K562 (cell line): ENCODE data around the gene ANO9.

Experiments
- CAMTA2 ChIP-seq: fragments of 250-450 bp; sonication (Bioruptor Pico); conservative IDR thresholded peaks from 2 replicates; pipeline ENCODE4 v1.5.1; 2022
- ESRRA ChIP-seq: fragments of 450-650 bp; IDR thresholded peaks from 2 replicates; pipeline ENCODE4 v1.6.1; 2014; ENCODE audit warnings: low read depth, mild to moderate bottlenecking, moderate library complexity, borderline replicate concordance
- EZH2 ChIP-seq: IDR thresholded peaks from 2 replicates; pipeline ENCODE4 v1.6.1; 2012; ENCODE audit warnings: low read depth, mild to moderate bottlenecking, inconsistent platforms, low read length, borderline replicate concordance
- HNRNPK ChIP-seq: fragments of 200-400 bp; formaldehyde crosslinking; IDR thresholded peaks from one replicate; pipeline ENCODE4 v1.6.1; 2018; ENCODE audit warnings: mild to moderate bottlenecking, low read depth, low read length; ENCODE audit not compliant: poor library complexity, severe bottlenecking
- HNRNPL ChIP-seq: fragments of 200-400 bp; formaldehyde crosslinking; IDR thresholded peaks from 2 replicates; pipeline ENCODE4 v1.6.1; 2017; ENCODE audit warnings: low read depth, mild to moderate bottlenecking, low read length
- MTA3 ChIP-seq: fragments of 450-650 bp; formaldehyde crosslinking; IDR thresholded peaks from 2 replicates; pipeline ENCODE4 v1.6.1; 2017; ENCODE audit warnings: mild to moderate bottlenecking, borderline replicate concordance
- USF1 ChIP-seq: sonication (generic); formaldehyde crosslinking; IDR thresholded peaks from 2 replicates; pipeline ENCODE4 v1.9.0; 2022; ENCODE audit warnings: mild to moderate bottlenecking, missing genetic modification reagents
- ZBTB2 ChIP-seq: fragments of 450-650 bp; IDR thresholded peaks from 2 replicates; pipeline ENCODE4 v1.6.1; 2016; ENCODE audit warnings: antibody characterized with exemption
- ZNF143 ChIP-seq: sonication (generic); formaldehyde crosslinking; IDR thresholded peaks from 2 replicates; pipeline ENCODE4 v1.9.0; 2022; ENCODE audit warnings: mild to moderate bottlenecking, missing genetic modification reagents

GRCh38 chr11:398826-399225 lies 43.0 kb downstream of the ANO9 start:
- TF ChIP-seq CAMTA2 (no peak), EZH2 (no peak), MTA3 (no peak), ZNF143 (CRISPR knock-in tag) (no peak), HNRNPL (peak; percentile 21; the same call in 1 of the 2 replicates), USF1 (no peak), ESRRA (no peak), HNRNPK (no peak), ZBTB2 (no peak)
